NCI-H345 treated with DMSO at 0.1 percent for 48 hours (cell line): ENCODE data around the gene PCDHGA1.
"Not testable (repeated sequence)": the region's sequence is repeated elsewhere in the genome, so short reads cannot be mapped to it uniquely, and the experiment has no call there.

ENCODE experiments used
- DNase-seq: peaks from one replicate; lab custom pipeline; 2025; ENCODE audit not compliant: unreplicated experiment; lab: John Stamatoyannopoulos, UW

Gene PCDHGA1

DNA sequence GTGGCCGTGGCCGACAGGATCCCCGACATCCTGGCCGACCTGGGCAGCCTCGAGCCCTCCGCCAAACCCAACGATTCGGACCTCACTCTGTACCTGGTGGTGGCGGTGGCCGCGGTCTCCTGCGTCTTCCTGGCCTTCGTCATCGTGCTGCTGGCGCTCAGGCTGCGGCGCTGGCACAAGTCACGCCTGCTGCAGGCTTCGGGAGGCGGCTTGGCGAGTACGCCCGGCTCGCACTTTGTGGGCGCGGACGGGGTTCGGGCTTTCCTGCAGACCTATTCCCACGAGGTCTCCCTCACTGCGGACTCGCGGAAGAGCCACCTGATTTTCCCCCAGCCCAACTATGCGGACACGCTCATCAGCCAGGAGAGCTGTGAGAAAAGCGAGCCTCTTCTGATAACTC lies 15.7 kb downstream of the PCDHGA1 start:
- DNase-seq = not testable (repeated sequence)

DNA sequence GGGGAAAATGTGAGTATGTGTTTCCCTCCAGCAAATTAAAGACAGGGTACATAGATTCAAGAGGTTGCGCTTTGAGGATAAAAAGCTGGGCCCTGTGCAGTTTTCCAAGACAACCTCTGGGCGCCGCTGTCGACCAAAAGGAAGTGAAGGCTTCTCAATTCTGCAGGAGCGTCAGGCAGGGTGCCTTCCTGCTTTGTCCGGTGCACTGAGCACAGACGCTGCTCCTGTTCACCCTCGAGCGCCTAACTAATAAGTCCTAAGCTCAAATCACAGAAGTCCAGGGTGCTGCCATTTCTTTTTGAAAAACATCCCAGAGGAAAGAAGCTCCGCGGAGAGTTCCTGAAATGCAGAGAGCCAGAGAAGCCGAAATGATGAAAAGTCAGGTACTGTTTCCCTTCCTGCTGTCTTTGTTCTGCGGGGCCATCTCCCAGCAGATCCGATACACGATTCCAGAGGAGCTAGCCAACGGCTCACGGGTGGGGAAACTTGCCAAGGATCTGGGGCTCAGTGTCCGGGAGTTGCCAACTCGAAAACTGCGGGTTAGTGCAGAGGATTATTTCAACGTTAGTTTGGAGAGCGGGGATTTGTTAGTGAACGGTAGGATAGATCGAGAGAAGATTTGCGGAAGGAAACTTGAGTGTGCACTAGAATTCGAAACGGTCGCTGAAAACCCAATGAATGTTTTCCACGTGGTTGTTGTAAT lies 19.8 kb downstream of the PCDHGA1 start, which contains the start of gene PCDHGB1:
Gene PCDHGB1, plus strand, starts transcription at position 183 of the 703 bp plus-strand sequence. Its CDS starts 162 bp downstream, at position 345.
- DNase-seq = peak; percentile 76

DNA sequence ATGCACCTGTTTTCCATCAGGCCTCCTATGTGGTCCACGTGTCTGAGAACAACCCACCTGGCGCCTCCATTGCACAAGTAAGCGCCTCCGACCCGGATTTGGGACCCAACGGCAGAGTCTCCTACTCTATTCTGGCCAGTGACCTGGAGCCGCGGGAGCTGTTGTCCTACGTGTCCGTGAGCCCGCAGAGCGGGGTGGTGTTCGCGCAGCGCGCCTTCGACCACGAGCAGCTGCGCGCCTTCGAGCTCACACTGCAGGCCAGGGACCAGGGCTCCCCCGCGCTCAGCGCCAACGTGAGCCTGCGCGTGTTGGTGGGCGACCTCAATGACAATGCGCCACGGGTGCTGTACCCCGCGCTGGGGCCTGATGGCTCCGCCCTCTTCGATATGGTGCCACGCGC lies 21.3 kb downstream of the PCDHGA1 start:
- no peak for DNase-seq

DNA sequence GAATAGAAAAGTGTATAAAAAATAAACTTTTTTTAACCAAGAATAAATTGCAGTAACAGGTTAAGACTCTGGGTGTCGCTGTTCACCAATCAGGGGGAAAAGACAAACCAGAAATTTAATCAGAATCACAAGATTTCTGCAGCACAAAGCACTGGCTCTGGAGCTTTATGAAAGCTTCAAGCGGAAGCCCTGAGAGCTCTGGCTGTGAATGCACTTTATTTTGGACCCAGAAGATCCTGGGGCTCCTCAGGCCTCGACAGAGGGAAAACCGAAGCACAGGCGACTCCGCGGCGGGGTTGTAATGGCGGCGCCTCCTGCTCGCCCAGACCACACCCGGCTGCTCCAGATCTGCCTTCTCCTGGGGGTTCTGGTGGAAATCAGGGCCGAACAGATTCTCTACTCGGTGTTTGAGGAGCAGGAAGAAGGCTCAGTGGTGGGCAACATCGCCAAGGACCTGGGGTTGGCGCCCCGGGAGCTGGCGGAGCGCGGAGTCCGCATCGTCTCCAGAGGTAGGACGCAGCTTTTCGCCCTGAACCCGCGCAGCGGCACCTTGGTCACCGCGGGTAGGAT lies 24.7 kb downstream of the PCDHGA1 start, which contains the start of gene PCDHGA4:
Gene PCDHGA4, plus strand, starts transcription at position 122 of the 570 bp plus-strand sequence. Its CDS starts 87 bp downstream, at position 209.
- no peak for DNase-seq

DNA sequence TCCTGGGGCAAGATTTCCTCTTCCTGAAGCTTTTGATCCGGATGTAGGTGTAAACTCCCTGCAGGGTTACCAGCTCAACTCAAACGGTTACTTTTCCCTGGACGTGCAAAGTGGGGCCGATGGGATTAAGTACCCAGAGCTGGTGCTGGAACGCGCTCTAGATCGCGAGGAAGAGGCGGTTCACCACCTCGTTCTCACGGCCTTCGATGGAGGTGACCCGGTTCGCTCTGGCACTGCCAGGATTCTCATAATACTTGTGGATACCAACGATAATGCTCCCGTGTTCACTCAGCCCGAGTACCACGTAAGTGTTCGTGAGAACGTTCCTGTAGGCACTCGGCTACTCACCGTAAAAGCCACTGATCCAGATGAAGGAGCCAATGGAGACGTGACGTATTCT lies 25.3 kb downstream of the PCDHGA1 start:
- no peak for DNase-seq

DNA sequence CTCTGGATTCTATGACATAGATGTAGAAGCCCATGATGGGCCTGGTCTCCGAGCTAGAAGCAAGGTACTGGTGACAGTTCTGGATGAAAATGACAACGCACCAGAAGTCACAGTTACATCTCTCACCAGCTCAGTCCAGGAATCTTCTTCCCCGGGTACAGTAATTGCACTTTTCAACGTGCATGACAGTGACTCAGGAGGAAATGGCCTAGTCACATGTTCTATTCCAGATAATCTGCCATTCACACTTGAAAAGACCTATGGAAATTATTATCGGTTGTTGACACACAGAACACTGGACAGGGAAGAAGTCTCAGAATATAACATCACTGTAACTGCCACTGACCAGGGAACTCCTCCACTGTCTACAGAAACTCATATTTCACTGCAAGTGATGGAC lies 25.8 kb downstream of the PCDHGA1 start:
- DNase-seq = no peak

DNA sequence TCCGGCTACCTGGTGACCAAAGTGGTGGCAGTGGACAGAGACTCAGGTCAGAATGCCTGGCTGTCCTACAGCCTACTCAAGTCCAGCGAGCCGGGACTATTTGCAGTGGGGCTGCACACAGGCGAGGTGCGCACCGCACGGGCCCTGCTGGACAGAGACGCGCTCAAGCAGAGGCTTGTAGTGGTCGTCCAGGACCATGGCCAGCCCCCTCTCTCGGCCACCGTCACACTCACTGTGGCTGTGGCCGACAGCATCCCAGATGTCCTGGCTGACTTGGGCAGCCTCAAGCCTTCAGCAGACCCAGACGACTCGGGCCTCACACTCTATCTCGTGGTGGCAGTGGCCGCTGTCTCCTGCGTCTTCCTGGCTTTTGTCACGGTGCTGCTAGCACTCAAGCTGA lies 26.6 kb downstream of the PCDHGA1 start:
- no peak for DNase-seq

DNA sequence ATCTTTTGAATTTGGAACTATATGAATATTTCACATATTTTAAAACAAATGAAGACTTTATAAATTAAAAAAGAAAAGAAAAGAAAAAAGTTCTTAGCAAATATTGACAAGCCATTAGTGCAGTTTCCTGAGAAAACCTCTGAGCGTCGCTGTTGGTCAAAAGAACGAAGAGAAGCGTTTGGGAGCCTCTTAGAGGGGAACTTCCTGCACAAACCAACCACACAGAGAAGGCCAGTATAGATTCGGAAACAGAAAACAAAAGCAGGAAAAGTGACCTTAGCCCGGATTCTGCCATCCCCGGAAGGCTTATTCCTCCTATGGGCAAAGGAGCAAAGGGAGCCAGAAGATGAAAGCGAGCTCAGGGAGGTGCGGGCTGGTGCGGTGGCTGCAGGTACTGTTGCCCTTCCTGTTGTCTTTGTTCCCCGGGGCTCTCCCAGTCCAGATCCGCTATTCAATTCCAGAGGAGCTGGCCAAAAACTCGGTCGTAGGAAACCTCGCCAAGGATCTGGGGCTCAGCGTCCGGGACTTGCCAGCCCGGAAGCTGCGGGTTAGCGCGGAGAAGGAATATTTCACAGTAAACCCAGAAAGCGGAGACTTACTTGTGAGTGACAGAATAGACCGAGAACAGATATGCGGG lies 29.6 kb downstream of the PCDHGA1 start, which contains the start of gene PCDHGB2:
Gene PCDHGB2, plus strand, starts transcription at position 205 of the 637 bp plus-strand sequence. Its CDS starts 142 bp downstream, at position 347.
- DNase-seq = no peak

DNA sequence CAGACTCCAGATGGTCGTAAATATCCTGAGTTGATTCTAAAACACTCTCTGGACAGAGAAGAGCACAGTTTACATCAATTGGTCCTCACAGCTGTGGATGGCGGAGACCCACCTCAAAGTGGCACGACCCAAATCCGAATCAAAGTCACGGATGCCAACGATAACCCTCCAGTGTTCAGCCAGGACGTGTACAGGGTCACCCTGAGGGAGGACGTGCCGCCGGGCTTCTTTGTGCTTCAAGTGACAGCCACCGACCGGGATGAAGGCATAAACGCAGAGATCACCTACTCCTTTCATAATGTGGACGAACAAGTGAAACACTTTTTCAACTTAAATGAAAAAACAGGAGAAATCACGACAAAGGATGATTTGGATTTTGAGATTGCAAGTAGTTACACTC lies 30.4 kb downstream of the PCDHGA1 start:
- DNase-seq = no peak

DNA sequence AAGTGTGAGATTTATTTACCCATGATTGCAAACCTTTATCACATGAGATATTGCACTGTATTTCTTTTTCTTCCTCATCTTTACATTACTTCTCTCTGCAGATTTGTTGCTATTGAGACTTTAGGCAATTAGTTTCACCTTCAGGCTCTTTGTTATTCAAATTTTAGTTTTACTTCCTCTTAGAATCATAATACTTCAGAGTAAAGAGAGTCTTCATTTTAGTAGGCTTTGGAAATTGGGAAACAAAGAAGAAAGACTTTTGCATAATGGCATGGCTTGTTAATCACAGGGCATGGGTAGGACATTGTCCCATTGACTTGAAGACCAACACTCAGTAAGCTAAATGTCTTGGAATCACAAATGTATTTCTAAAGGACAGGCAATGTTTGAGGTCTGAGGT lies 32.4 kb downstream of the PCDHGA1 start:
- no peak for DNase-seq

DNA sequence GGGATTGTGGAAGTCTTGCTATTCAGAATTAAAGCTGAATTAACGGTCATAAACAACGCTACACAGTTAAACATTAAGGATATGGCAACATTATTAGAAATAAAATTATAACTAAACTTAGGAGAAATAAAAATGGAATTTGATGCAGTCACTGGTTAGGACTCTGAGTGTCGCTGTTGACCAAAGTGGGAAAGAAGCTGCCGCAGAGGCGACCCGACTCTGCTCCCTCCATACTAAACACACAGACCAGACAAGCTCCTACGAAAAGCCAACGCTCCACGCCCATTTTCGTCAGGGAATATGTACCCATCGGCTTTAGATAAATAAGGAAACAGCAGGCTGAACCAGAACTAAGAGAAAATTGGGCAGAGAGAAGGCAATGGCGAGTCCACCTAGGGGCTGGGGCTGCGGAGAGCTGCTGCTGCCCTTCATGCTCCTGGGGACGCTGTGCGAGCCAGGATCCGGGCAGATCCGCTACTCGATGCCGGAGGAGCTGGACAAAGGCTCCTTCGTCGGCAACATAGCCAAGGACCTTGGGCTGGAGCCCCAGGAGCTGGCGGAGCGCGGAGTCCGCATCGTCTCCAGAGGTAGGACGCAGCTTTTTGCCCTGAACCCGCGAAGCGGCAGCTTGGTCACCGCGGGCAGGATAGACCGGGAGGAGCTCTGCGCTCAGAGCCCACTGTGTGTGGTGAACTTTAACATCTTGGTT lies 33.8 kb downstream of the PCDHGA1 start, which contains the start of gene PCDHGA5:
Gene PCDHGA5, plus strand, starts transcription at position 211 of the 709 bp plus-strand sequence. Its CDS starts 169 bp downstream, at position 380.
- DNase-seq = no peak

DNA sequence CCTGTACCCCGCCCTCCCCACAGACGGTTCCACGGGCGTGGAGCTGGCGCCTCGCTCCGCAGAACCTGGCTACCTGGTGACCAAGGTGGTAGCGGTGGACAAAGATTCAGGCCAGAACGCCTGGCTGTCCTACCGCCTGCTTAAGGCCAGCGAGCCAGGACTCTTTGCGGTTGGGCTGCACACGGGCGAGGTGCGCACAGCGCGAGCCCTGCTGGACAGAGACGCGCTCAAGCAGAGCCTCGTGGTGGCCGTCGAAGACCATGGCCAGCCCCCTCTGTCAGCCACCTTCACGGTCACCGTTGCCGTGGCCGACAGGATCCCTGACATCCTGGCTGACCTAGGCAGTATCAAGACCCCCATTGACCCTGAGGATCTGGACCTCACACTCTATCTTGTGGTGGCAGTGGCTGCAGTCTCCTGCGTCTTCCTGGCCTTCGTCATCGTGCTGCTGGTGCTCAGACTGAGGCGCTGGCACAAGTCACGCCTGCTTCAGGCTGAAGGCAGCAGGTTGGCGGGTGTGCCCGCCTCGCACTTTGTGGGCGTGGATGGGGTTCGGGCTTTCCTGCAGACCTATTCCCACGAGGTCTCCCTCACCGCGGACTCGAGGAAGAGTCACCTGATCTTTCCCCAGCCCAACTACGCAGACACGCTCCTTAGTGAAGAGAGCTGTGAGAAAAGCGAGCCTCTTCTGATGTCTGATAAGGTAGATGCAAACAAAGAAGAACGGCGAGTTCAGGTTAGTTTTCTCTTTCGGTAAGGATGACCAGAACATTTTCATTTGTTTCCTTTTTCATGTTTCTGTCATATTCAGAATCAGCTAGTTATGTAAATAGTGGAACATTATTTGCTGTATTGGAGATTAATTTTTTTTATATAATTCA lies 35.9 kb downstream of the PCDHGA1 start:
- DNase-seq = no peak

DNA sequence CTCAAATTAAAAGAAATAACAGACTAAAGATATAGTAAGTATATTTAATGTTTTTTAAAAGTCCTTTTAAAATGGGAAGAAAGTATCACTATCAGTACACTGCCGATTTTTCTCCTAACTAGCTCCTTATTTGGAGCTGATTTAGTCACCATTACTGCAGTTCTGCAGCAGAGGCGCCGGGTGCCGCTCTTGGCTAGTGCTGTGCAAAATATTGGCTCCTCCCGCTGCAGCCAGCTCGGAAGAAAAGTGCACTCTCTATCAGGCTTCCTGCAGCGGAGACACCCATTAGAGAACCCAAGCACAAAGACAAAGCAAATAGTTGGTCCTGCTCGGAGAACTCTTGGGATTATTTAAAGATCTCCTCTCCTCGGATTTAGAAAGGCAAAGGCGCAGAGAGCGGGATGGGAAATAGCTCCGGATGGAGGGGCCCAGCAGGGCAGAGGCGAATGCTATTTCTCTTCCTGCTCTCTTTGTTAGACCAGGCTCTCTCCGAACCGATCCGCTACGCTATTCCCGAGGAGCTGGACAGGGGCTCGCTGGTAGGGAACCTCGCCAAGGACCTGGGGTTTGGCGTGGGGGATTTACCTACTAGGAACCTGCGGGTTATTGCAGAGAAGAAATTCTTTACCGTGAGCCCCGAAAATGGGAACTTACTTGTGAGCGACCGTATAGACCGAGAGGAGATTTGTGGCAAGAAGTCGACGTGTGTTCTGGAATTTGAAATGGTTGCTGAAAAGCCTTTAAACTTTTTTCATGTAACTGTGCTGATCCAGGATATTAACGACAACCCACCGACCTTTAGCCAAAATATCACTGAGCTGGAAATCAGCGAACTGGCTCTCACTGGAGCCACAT lies 39.9 kb downstream of the PCDHGA1 start, which contains the start of gene PCDHGB3:
Gene PCDHGB3, plus strand, starts transcription at position 249 of the 855 bp plus-strand sequence. Its CDS starts 153 bp downstream, at position 402.
- DNase-seq = no peak

DNA sequence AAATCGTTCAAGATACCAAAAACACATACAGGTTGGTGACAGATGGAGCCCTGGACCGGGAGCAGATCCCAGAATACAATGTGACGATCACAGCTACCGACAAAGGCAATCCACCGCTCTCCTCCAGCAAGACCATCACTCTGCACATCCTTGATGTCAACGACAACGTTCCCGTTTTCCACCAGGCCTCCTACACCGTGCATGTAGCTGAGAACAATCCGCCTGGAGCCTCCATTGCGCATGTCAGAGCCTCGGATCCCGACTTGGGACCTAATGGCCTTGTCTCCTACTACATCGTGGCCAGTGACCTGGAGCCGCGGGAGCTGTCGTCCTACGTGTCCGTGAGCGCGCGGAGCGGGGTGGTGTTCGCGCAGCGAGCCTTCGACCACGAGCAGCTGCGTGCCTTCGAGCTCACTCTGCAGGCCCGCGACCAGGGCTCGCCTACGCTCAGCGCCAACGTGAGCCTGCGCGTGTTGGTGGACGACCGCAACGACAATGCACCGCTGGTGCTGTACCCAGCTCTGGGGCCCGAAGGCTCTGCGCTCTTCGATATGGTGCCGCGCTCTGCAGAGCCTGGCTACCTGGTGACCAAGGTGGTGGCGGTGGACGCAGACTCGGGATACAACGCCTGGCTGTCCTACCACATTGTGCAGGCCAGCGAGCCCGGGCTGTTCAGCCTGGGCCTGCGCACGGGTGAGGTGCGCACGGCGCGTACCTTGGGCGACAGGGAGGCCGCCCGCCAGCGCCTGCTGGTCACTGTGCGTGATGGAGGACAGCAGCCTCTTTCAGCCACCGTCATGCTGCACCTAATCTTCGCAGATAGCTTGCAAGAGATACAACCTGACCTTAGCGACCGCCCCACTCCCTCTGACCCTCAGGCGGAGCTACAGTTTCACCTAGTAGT lies 41.5 kb downstream of the PCDHGA1 start:
- no peak for DNase-seq

DNA sequence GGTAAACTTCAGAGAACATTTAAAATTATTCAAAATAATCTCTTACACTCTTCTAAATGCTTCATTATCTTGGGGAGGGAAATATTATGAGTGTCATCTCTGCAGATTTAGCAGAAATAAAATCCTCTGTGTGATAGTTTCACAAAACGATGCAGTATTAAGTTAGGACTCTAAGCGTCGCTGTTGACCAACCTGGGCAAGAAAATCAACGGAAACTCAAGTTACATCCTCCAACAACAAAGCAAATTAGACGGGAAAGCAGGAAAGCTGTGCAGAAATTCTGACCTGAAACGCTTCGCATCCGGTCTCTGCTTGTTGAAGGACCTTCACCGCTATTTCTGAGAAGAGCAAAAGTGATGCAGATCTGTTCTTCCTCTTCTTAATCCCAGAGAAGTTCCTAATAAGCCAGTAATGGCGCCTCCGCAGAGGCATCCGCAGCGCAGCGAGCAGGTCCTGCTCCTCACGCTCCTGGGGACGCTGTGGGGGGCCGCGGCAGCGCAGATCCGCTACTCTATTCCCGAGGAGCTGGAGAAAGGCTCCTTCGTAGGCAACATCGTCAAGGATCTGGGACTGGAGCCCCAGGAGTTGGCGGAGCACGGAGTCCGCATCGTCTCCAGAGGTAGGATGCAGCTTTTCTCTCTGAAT lies 43.5 kb downstream of the PCDHGA1 start, which contains the start of gene PCDHGA6:
Gene PCDHGA6, plus strand, starts transcription at position 219 of the 645 bp plus-strand sequence. Its CDS starts 193 bp downstream, at position 412.
- DNase-seq = no peak

DNA sequence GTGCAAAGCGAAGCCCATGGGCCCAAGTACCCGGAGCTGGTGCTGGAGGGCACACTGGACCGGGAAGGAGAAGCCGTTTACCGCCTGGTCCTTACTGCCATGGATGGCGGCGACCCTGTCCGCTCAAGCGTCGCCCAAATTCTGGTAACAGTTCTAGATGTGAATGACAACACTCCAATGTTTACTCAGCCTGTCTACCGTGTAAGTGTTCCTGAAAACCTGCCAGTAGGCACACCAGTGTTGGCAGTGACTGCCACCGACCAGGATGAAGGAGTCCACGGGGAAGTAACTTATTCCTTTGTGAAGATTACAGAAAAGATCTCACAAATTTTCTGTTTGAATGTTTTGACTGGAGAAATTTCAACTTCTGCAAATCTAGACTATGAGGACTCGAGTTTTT lies 44.3 kb downstream of the PCDHGA1 start:
- DNase-seq = no peak

DNA sequence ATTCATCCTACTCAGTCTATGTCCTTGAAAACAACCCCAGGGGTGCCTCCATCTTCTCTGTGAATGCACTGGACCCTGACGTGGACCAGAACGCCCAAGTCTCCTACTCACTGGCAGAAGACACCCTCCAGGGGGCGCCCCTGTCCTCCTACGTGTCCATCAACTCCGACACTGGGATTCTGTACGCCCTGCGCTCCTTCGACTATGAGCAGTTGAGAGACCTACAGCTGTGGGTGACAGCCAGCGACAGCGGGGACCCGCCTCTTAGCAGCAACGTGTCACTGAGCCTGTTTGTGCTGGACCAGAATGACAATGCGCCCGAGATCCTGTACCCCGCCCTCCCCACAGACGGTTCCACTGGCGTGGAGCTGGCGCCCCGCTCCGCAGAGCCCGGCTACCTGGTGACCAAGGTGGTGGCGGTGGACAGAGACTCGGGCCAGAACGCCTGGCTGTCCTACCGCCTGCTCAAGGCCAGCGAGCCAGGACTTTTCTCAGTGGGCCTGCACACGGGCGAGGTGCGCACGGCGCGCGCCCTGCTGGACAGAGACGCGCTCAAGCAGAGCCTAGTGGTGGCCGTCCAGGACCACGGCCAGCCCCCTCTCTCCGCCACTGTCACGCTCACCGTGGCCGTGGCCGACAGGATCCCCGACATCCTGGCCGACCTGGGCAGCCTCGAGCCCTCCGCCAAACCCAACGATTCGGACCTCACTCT lies 45.3 kb downstream of the PCDHGA1 start:
- not testable (repeated sequence) for DNase-seq
